HUES48 (cell line): Measurements from ENCODE around the gene TMEM204.

Experiments
- H3K27ac ChIP-seq: one replicate; pipeline ENCODE4 v1.7.0; 2013; ENCODE audit warnings: low read depth, low read length, inconsistent platforms
- H3K27me3 ChIP-seq: 2 replicates; pipeline ENCODE4 v1.6.1; 2013; ENCODE audit warnings: mild to moderate bottlenecking, low read length; ENCODE audit not compliant: control insufficient read depth, insufficient read depth
- H3K36me3 ChIP-seq: 2 replicates; pipeline ENCODE4 v1.6.1; 2013; ENCODE audit warnings: low read length; ENCODE audit not compliant: control insufficient read depth, insufficient read depth
- H3K4me1 ChIP-seq: 2 replicates; pipeline ENCODE4 v1.6.1; 2013; ENCODE audit warnings: mild to moderate bottlenecking, low read length; ENCODE audit not compliant: control insufficient read depth, insufficient read depth
- H3K4me3 ChIP-seq: 2 replicates; pipeline ENCODE4 v1.5.1; 2013; ENCODE audit warnings: mild to moderate bottlenecking, low read depth, low read length
- H3K9ac ChIP-seq: 2 replicates; pipeline ENCODE4 v1.6.1; 2013; ENCODE audit warnings: mild to moderate bottlenecking, low read depth, low read length, moderate library complexity
- H3K9me3 ChIP-seq: 2 replicates; pipeline ENCODE4 v1.6.1; 2013; ENCODE audit warnings: low read length; ENCODE audit not compliant: control insufficient read depth, insufficient read depth

TMEM204 gene

DNA sequence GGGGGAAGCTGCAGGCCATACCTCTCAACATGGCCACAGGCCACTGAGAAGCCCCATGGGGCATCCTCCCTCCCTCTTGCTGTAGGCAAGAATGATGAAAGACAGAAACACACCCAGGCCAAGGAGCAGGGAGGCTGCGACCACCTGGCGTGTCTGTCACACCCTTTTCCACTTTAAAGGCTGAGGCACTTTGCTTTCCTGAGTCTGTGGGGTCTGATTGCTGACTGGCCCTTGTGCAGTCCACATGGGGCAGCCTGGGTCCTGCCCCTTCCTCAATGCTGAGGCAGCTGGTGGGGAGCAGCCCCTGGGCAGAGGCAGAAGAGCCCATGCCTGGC lies 8.7 kb downstream of the TMEM204 start:
- no peaks in the 10 kb centered on the region for H3K36me3 ChIP-seq
- H3K9me3 ChIP-seq = no peaks in the 10 kb centered on the region
- H3K27ac ChIP-seq = no peak overlapping the region
- no peaks in the 10 kb centered on the region for H3K4me1 ChIP-seq
- H3K9ac ChIP-seq = no peak overlapping the region
- no peaks in the 10 kb centered on the region for H3K27me3 ChIP-seq
- no peak overlapping the region for H3K4me3 ChIP-seq

DNA sequence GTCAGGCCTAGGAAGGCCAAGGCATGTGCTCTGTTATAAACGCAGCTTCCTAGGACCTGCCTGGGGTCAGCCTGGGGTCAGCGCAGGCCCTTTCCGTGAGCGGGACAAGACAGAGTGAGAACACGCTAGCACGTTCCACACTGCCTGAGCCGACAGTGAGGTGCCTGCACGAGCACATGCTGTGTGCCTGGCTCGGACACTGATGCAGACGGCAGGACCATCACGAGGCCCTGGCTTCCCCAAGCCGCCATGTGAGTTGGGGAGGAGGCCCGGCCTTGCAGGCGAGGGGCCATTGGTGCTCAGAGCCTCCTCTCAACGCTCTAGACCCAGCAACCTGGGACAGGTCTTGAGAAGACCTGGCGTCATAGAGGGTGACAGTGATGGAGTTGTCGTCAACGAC lies 9.1 kb downstream of the TMEM204 start:
- Histone ChIP-seq H3K4me1 (no peaks in the 10 kb centered on the region), H3K4me3 (no peak overlapping the region), H3K9me3 (no peaks in the 10 kb centered on the region), H3K36me3 (no peaks in the 10 kb centered on the region), H3K9ac (no peak overlapping the region), H3K27me3 (no peaks in the 10 kb centered on the region), H3K27ac (no peak overlapping the region)

DNA sequence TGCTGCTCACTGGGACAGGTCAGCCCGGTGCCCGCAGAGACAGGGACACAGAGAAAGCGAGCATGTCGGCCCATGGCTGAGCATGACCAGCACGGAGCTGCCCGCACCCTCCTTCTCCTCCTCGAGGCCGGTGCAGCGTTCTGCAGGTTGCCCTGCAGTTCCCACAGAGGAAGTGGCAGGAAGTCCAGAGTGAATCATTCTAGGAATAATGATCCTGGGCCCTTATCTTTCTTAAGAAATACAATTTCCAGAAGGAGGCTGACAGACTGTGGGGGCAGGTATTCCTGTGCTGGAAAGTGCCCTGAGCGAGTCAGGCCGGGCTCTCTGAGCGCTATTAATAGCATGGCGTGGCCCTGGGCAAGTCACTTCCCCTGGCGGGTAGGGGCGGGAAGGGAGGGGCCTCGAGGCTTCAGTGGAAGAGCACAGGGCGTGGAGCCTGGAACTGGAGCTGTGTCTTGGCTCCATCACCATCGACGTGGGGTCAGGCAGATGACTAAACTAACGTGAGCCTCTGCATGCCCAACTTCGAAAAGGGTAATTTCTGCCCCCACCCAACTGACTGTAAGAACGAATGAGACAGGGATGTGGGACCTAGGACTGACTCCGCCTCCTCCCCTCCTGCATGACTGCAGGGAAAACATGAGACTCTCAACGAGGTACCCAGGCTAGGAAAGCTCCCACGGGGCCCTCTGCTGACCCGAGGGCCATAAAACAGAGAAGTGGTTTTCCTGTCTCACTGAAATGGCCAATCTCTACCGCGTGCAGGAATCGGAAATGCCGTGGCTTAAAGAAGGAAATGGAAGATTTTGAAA lies 9.8 kb downstream of the TMEM204 start:
- no peak overlapping the region for H3K4me3 ChIP-seq
- H3K9ac ChIP-seq = no peak overlapping the region
- H3K9me3 ChIP-seq = no peaks in the 10 kb centered on the region
- no peaks in the 10 kb centered on the region for H3K27me3 ChIP-seq
- no peak overlapping the region for H3K27ac ChIP-seq
- H3K36me3 ChIP-seq = no peaks in the 10 kb centered on the region
- H3K4me1 ChIP-seq = no peaks in the 10 kb centered on the region

DNA sequence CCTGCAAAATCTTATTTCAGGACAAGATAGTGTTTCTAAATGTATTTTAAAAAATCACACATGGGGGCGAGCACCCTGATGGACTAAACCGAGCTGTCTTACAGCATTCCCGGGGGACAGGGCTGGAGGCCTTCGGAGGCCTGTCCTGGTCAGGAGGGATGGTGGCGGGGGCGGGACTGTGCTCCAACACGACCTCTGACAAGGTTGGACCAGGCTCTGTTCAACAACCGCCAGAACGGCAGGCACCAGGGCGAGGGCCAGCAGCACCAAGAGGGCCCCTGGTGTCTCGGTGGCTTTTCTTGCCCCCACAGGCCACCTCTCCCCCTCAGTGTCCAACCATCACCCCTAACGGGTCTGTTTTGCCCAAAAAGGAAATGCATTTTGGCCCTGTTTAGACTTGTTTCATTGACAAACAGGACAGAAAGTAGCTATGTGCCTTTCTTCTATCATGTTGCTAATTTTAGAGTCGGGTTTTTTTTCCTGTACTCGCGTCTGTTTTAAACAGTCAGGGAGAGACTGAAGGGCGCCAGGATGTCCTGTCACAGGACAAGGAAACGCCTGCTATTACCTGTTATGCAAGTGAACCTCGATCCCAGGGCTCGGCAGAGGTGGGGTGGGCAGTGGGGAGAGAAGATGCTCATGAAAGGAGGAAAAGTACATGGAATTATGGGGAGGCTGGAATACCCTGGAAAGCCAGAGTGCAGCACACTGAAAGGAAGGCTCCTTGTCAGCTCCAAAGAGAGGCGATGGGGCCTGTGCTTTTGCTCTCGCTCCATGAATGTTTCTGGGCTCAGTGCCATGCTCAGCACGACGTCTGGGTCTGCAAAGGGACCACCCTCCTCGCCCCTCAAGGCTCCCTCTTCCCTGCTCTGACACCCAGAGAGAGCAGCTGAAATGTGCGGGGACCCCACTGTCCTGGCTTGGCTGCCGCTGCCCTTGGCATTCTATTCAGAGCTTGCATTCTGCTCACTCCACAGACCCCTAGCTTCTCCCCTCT lies 11.9 kb downstream of the TMEM204 start:
- H3K4me3 ChIP-seq = no peak overlapping the region
- H3K9me3 ChIP-seq = no peaks in the 10 kb centered on the region
- no peaks in the 10 kb centered on the region for H3K27me3 ChIP-seq
- H3K36me3 ChIP-seq = no peaks in the 10 kb centered on the region
- H3K27ac ChIP-seq = no peak overlapping the region
- H3K9ac ChIP-seq = no peak overlapping the region
- H3K4me1 ChIP-seq = no peaks in the 10 kb centered on the region

DNA sequence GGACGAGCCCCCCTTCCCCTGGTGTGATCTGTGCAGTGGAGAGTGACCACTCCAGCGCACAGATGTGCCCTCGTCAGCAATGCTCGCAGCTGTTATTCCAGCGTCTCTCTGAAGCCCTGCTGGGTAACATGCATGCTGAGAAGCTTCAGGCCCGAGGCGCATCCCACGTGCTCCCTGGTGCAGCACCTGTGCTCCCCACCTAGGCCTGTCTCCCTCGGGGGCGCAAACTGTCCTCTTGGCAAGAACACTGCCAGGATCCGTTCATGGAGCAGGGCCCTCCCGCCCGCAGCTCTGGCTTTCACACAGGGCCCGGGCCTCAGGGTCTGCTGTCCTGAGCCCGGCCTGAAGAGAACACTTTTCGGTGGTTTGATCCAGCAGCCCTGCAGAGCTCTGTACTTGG lies 13.0 kb downstream of the TMEM204 start:
- Histone ChIP-seq H3K4me3 (no peak overlapping the region), H3K9ac (no peak overlapping the region), H3K4me1 (no peaks in the 10 kb centered on the region), H3K9me3 (no peaks in the 10 kb centered on the region), H3K27me3 (no peaks in the 10 kb centered on the region), H3K36me3 (no peaks in the 10 kb centered on the region), H3K27ac (no peak overlapping the region)

DNA sequence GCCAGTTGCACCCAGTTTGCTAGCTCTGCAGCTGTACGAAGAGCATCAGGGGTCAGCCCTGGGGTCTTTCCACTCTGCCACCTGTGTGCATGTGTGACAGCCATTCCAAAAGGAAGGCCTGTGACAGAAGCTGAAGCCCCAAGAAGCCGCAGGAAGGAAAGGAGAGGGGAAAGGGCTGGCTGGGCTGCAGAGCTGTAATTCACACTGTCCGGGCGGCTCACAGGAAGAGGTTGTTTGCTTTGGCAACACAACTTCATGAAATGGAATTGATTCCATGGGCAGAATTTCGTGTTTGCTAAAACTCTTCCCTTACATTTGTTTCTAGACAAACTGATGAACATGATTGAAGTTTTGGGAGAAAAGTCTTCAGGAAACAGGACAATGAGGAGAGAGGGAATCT lies 14.8 kb downstream of the TMEM204 start:
- Histone ChIP-seq H3K9me3 (no peaks in the 10 kb centered on the region), H3K27me3 (no peaks in the 10 kb centered on the region), H3K27ac (no peak overlapping the region), H3K4me3 (no peak overlapping the region), H3K9ac (no peak overlapping the region), H3K4me1 (no peaks in the 10 kb centered on the region), H3K36me3 (no peaks in the 10 kb centered on the region)

DNA sequence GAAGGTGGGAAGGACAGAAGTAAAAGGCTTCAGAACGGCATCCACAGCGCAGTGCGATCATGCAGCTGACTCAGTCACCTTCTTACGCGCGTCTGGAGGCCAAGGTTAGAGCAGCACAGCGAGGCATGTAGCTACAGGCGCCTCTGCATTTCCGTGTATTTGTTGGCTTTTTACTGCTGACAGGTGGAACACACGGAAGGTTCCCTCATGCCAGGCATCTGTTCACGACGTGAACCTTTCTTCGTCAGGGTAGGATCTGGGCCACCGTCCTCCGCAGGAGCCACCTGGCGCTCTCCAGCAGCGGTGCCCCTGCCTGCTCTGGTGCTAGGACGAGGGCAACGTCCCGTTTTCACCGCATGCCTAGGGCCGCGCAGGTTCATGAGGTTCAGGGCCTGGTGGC lies 15.3 kb downstream of the TMEM204 start:
- Histone ChIP-seq H3K4me3 (no peak overlapping the region), H3K4me1 (no peaks in the 10 kb centered on the region), H3K9me3 (no peaks in the 10 kb centered on the region), H3K27me3 (no peaks in the 10 kb centered on the region), H3K9ac (no peak overlapping the region), H3K27ac (no peak overlapping the region), H3K36me3 (no peaks in the 10 kb centered on the region)

DNA sequence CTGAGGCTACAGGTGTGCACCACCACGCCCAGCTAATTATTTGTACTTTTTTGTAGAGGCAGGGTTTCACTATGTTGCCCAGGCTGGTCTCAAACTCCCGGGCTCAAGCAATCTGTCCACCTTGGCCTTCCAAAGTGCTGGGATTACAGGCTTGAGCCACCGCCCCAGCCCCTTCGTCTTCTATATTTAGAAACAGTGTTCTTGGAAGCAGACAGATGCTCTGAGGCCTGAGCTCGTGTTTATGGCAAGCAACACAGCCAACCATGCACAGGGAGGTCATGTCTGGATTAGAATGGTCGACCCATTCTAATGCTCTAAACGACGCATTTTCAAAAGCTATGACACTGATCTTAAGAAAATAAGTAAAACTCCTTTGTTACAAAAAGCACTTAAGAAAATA lies 16.6 kb downstream of the TMEM204 start:
- no peaks in the 10 kb centered on the region for H3K27me3 ChIP-seq
- H3K9me3 ChIP-seq = no peaks in the 10 kb centered on the region
- H3K9ac ChIP-seq = no peak overlapping the region
- H3K4me1 ChIP-seq = no peaks in the 10 kb centered on the region
- no peak overlapping the region for H3K4me3 ChIP-seq
- H3K36me3 ChIP-seq = peaks cover 6% of the 10 kb centered on the region; the same call in 1 of the 2 replicates
- no peak overlapping the region for H3K27ac ChIP-seq

DNA sequence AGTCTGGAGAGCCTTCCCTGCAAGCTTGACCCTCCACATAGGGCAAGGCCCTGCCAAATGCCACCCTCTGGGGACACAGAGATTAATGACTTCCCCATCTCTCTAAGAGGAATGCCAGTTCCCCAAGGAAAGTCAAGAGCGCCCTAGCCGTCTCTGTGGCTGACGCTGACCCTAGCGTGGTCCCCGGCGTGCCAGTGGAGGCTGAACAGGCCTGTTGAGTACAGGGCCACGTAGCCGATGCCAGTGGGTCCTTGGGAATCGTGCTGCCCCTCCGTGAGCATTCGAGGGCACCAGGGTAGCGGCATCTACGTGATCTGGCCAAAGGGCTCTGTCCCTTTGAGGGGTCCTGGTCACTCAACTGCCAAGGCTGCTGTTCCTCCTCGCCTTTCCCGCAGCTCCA lies 17.2 kb downstream of the TMEM204 start:
- Histone ChIP-seq H3K9ac (no peak overlapping the region), H3K27ac (no peak overlapping the region), H3K36me3 (peaks cover 11% of the 10 kb centered on the region), H3K4me1 (no peaks in the 10 kb centered on the region), H3K27me3 (no peaks in the 10 kb centered on the region), H3K9me3 (no peaks in the 10 kb centered on the region), H3K4me3 (no peak overlapping the region)

DNA sequence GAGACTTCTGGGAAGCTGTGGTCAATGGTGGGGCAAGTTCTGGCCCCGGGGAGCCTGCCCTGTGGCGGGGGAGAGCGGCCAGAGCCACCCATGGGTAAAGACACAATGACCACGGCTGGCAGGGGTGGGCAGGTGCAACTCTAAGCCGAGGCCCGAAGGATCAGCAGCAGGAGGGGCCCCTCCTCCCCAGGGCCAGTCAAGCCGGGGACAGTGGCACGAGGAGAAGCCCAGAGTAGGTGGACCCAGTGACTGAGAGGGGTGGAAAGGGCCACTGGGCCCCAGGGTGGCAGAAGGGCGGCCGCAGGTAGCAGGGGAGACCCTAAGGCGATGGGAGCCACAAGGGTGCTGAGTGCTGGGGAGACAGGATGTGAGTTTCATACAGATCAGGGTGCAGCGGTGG lies 17.7 kb downstream of the TMEM204 start:
- H3K36me3 ChIP-seq = peaks cover 11% of the 10 kb centered on the region
- H3K9me3 ChIP-seq = no peaks in the 10 kb centered on the region
- no peak overlapping the region for H3K9ac ChIP-seq
- no peak overlapping the region for H3K4me3 ChIP-seq
- no peaks in the 10 kb centered on the region for H3K4me1 ChIP-seq
- H3K27ac ChIP-seq = no peak overlapping the region
- no peaks in the 10 kb centered on the region for H3K27me3 ChIP-seq

DNA sequence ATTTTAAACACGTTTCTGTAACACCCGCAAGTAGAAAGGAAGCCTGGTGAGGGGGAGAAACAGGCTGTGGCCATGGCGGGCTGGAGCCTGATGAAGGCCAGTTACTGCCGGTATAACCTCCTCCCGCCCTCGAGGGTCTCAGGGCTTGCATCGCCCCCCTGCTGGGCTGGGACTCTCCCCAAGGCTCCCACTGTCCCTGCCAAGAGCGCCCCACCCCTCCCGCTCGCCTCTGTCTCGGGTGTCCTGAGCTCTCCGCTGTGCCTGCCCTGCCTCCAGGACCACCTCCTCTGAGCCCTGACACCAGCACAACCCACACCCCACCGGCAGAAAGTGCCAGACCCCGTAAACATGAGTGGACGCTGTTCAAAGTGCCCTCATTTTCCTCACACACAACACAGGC lies 18.7 kb downstream of the TMEM204 start:
- no peak overlapping the region for H3K4me3 ChIP-seq
- no peaks in the 10 kb centered on the region for H3K27me3 ChIP-seq
- H3K36me3 ChIP-seq = peaks cover 12% of the 10 kb centered on the region
- H3K27ac ChIP-seq = no peak overlapping the region
- H3K9ac ChIP-seq = no peak overlapping the region
- H3K4me1 ChIP-seq = no peaks in the 10 kb centered on the region
- no peaks in the 10 kb centered on the region for H3K9me3 ChIP-seq
